HepG2 (cell line): ENCODE measurements around the gene TF. TPM values are rescaled to one million over a fixed set of nuclear protein-coding genes. Genes with fewer than 3 reads are reported as not detected.

ENCODE experiments used
- BORCS8-MEF2B ChIP-seq: sonication (generic); formaldehyde crosslinking; IDR thresholded peaks from 2 replicates; pipeline ENCODE4 v1.8.0; 2022; ENCODE audit warnings: mild to moderate bottlenecking, missing genetic modification reagents
- CBX2 ChIP-seq, 2 experiments: fragments of 200-600 bp in 1 of 2; sonication (generic); formaldehyde crosslinking in 1 of 2; IDR thresholded peaks; 2 replicates each; pipeline versions ENCODE4 v1.7.0 to v1.8.1; 2018 to 2022; ENCODE audit warnings: low read depth in 2 of 2, low read length in 1 of 2, mild to moderate bottlenecking in 1 of 2, missing genetic modification reagents in 1 of 2
- CTCF ChIP-seq: sonication (generic); formaldehyde crosslinking; IDR thresholded peaks from 2 replicates; pipeline ENCODE4 v1.5.0; 2020; ENCODE audit warnings: mild to moderate bottlenecking, missing genetic modification reagents, moderate library complexity
- FOSL2 ChIP-seq: sonication (generic); formaldehyde crosslinking; IDR thresholded peaks from 2 replicates; pipeline ENCODE4 v1.4.0; 2020; ENCODE audit warnings: missing genetic modification reagents
- FOXO1 ChIP-seq: sonication (generic); formaldehyde crosslinking; IDR thresholded peaks from 2 replicates; pipeline ENCODE4 v1.4.0; 2020; ENCODE audit warnings: missing genetic modification reagents
- GPBP1L1 ChIP-seq: sonication (generic); formaldehyde crosslinking; IDR thresholded peaks from 2 replicates; pipeline ENCODE4 v1.5.0; 2020; ENCODE audit warnings: mild to moderate bottlenecking, missing genetic modification reagents
- HDAC1 ChIP-seq: sonication (generic); formaldehyde crosslinking; IDR thresholded peaks from 2 replicates; pipeline ENCODE4 v1.5.1; 2020; ENCODE audit warnings: mild to moderate bottlenecking, missing genetic modification reagents
- KAT8 ChIP-seq: IDR thresholded peaks from 2 replicates; pipeline ENCODE4 v1.6.1; 2016; ENCODE audit warnings: missing genetic modification reagents, missing compliant biosample characterization
- MIXL1 ChIP-seq: IDR thresholded peaks from 2 replicates; pipeline ENCODE4 v1.6.1; 2016
- MLX ChIP-seq: IDR thresholded peaks from 2 replicates; pipeline ENCODE4 v1.6.1; 2016
- MTF2 ChIP-seq: sonication (generic); formaldehyde crosslinking; IDR thresholded peaks from 2 replicates; pipeline ENCODE4 v1.5.0; 2020; ENCODE audit warnings: missing genetic modification reagents, borderline replicate concordance
- NFIC ChIP-seq: IDR thresholded peaks from 2 replicates; pipeline ENCODE4 v1.6.1; 2012; ENCODE audit warnings: mild to moderate bottlenecking, low read length, inconsistent platforms
- PAF1 ChIP-seq: IDR thresholded peaks from 2 replicates; pipeline ENCODE4 v1.6.1; 2016; ENCODE audit warnings: missing genetic modification reagents, missing compliant biosample characterization
- POLR2G ChIP-seq: fragments of 200-400 bp; formaldehyde crosslinking; IDR thresholded peaks from 2 replicates; pipeline ENCODE4 v1.6.1; 2018; ENCODE audit warnings: mild to moderate bottlenecking, low read depth, low read length, moderate library complexity
- SMARCC2 ChIP-seq: fragments of 450-650 bp; IDR thresholded peaks from 2 replicates; pipeline ENCODE4 v1.6.1; 2017; ENCODE audit warnings: antibody characterized with exemption, mild to moderate bottlenecking
- SMC3 ChIP-seq: IDR thresholded peaks from 2 replicates; pipeline ENCODE4 v1.6.1; 2011; ENCODE audit warnings: low read length, improper control_type of control experiment
- SNAI1 ChIP-seq: sonication (generic); formaldehyde crosslinking; IDR thresholded peaks from 2 replicates; pipeline ENCODE4 v1.5.0; 2020; ENCODE audit warnings: mild to moderate bottlenecking, missing genetic modification reagents, borderline replicate concordance
- TP53 ChIP-seq: sonication (generic); formaldehyde crosslinking; conservative IDR thresholded peaks from 2 replicates; pipeline ENCODE4 v1.4.0; 2020; ENCODE audit warnings: missing genetic modification reagents
- ZBTB25 ChIP-seq: IDR thresholded peaks from 2 replicates; pipeline ENCODE4 v1.6.1; 2018; ENCODE audit warnings: missing genetic modification reagents
- ZGPAT ChIP-seq: IDR thresholded peaks from 2 replicates; pipeline ENCODE4 v1.6.1; 2016; ENCODE audit warnings: mild to moderate bottlenecking
- ZNF260 ChIP-seq: sonication (generic); formaldehyde crosslinking; IDR thresholded peaks from 2 replicates; pipeline ENCODE4 v1.4.0; 2020; ENCODE audit warnings: missing genetic modification reagents, low read depth, mild to moderate bottlenecking, borderline replicate concordance
- ZNF292 ChIP-seq: sonication (generic); formaldehyde crosslinking; IDR thresholded peaks from 2 replicates; pipeline ENCODE4 v1.8.1; 2022; ENCODE audit warnings: mild to moderate bottlenecking, low read depth, missing genetic modification reagents, borderline replicate concordance
- ZNF343 ChIP-seq: sonication (generic); formaldehyde crosslinking; IDR thresholded peaks from 2 replicates; pipeline ENCODE4 v1.4.0; 2020; ENCODE audit warnings: mild to moderate bottlenecking, missing genetic modification reagents
- ZNF597 ChIP-seq: sonication (generic); formaldehyde crosslinking; IDR thresholded peaks from 2 replicates; pipeline ENCODE4 v1.5.0; 2020; ENCODE audit warnings: missing genetic modification reagents
- ZSCAN22 ChIP-seq: sonication (generic); formaldehyde crosslinking; IDR thresholded peaks from 2 replicates; pipeline ENCODE4 v1.4.0; 2020; ENCODE audit warnings: mild to moderate bottlenecking, missing genetic modification reagents
- polyA plus RNA-seq, 8 experiments: library from polyadenylated mRNA; depleted of rRNA in 3 of 8; stranded (reverse) in 7 of 8; unstranded in 1 of 8; fragments of >200 nt; fragmentation: Illumina TruSeq in 4 of 8; extraction: Trizol in 4 of 8; gene quantifications; 2 replicates each; pipeline versions ENCODE4 v1.2.1 to v1.2.3, GENCODE V29; 2011 to 2016; ENCODE audit warnings: low read depth in 4 of 8, missing spikeins in 1 of 8, mixed read lengths in 1 of 8; ENCODE audit not compliant: insufficient read depth in 1 of 8
- total RNA-seq, 5 experiments: library from RNA; depleted of rRNA; stranded (reverse); fragments of >200 nt; fragmentation: Illumina TruSeq; extraction: Trizol; gene quantifications; 2 replicates each; pipeline ENCODE4 v1.2.3, GENCODE V29; 2016; ENCODE audit warnings: low read depth in 1 of 5

TF gene
- total and polyA plus RNA-seq, 2 of the 13 experiments (the other 11 are each of a cell fraction or from before 2014, with no cell fraction given) = 10,074 to 11,821 TPM

- TF ChIP-seq ZGPAT (peak; percentile 54; the same call in 1 of the 2 replicates), PAF1 (no peak), POLR2G (no peak), MLX (CRISPR knock-in tag) (peak; percentile 54; the same call in 1 of the 2 replicates), ZNF597 (CRISPR knock-in tag) (no peak), CTCF (CRISPR knock-in tag) (no peak), ZNF343 (no peak), FOSL2 (CRISPR knock-in tag) (peak; percentile 45; the same call in 1 of the 2 replicates), CBX2 (IDR thresholded peaks at IDR 0.05; ENCODE audit: low read depth, low read length) (no peak), CBX2 (CRISPR knock-in tag; IDR thresholded peaks at IDR 0.05; ENCODE audit: low read depth) (no peak), HDAC1 (CRISPR knock-in tag) (peak; percentile 88), FOXO1 (CRISPR knock-in tag) (peak; percentile 90), NFIC (peak; percentile 72; the same call in 1 of the 2 replicates), MIXL1 (CRISPR knock-in tag) (peak; percentile 74), ZSCAN22 (no peak), TP53 (CRISPR knock-in tag) (no peak), BORCS8-MEF2B (CRISPR knock-in tag) (no peak), MTF2 (CRISPR knock-in tag) (no peak), ZNF260 (CRISPR knock-in tag) (no peak), ZBTB25 (peak; percentile 39; the same call in 1 of the 2 replicates), SMC3 (peak; percentile 40; the same call in 1 of the 2 replicates), ZNF292 (peak; percentile 63; the same call in 1 of the 2 replicates), SMARCC2 (no peak), KAT8 (CRISPR knock-in tag) (0 out of 2 replicates have a peak, but pooled peaks have one; percentile 25), GPBP1L1 (no peak), SNAI1 (CRISPR knock-in tag) (no peak)
Observed at GRCh38 chr3:133703915-133704314, 42.3 kb upstream of the TF start (continued).
